Ascending aorta (tissue), 2 donors: ENCODE data around the gene SPECC1L. TPM values are rescaled to one million over a fixed set of nuclear protein-coding genes. Genes with fewer than 3 reads are reported as not detected.

Experiments
- DNase-seq, 2 donors: peaks; one replicate each; pipeline ENCODE4 v3.0.0-alpha.2; 2019; ENCODE audit warnings: low spot score in 2 of 2
- H3K27ac ChIP-seq, 2 donors: fragments of 200-600 bp; sonication (generic); one replicate each; pipeline ENCODE4 v1.5.1; 2016 to 2017; ENCODE audit warnings: mild to moderate bottlenecking in 1 of 2
- H3K27me3 ChIP-seq: fragments of 200-600 bp; sonication (generic); one replicate; pipeline ENCODE4 v1.5.1; 2017
- H3K36me3 ChIP-seq, 2 donors: fragments of 200-600 bp; sonication (generic); one replicate each; pipeline ENCODE4 v1.5.1; 2016
- H3K4me1 ChIP-seq, 2 donors: fragments of 200-600 bp; sonication (generic); one replicate each; pipeline ENCODE4 v1.5.1; 2016 to 2017; ENCODE audit warnings: mild to moderate bottlenecking in 1 of 2
- H3K4me3 ChIP-seq, 2 donors: fragments of 200-600 bp; sonication (generic); one replicate each; pipeline ENCODE4 v1.5.1; 2016 to 2017; ENCODE audit warnings: mild to moderate bottlenecking in 1 of 2
- H3K9me3 ChIP-seq, 2 donors: fragments of 200-600 bp; sonication (generic); one replicate each; pipeline ENCODE4 v1.5.1; 2016
- CTCF ChIP-seq, 3 experiments: fragments of 200-600 bp in 2 of 3; fragments of 450-650 bp in 1 of 3; sonication (generic) in 2 of 3; IDR thresholded peaks; one replicate each; pipeline ENCODE4 v1.5.1; 2016 to 2019; ENCODE audit warnings: antibody characterized with exemption in 3 of 3, mild to moderate bottlenecking in 1 of 3, moderate library complexity in 1 of 3
- intact Hi-C: fragments of 100-400 bp; cut with DNase I; formaldehyde crosslinking; loops from one replicate; pipeline ENCODE4 v1.15.1; 2023
- total RNA-seq: library from RNA; depleted of rRNA; stranded (reverse); fragments of >200 nt; gene quantifications from one replicate; pipeline ENCODE4 v1.1.0, GENCODE V29; 2016

SPECC1L gene
- total RNA-seq, 1 donor from 2014 or later = 66.9 TPM

GRCh38 chr22:24450610-24451009 is 180.0 kb downstream of the SPECC1L start:
- no peak overlapping the region for H3K4me3 ChIP-seq
- intact Hi-C loops = no loop called here
- no peak overlapping the region for H3K27ac ChIP-seq
- TF ChIP-seq CTCF (IDR thresholded peaks at IDR 0.05) = no peak
- H3K27me3 ChIP-seq = no peaks in the 10 kb centered on the region
- H3K36me3 ChIP-seq = no peaks in the 10 kb centered on the region
- no peak for DNase-seq
- H3K9me3 ChIP-seq = no peaks in the 10 kb centered on the region
- H3K4me1 ChIP-seq = no peaks in the 10 kb centered on the region

GRCh38 chr22:24451162-24451561 is 180.5 kb downstream of the SPECC1L start:
- no peaks in the 10 kb centered on the region for H3K27me3 ChIP-seq
- intact Hi-C loops = no loop called here
- TF ChIP-seq CTCF (IDR thresholded peaks at IDR 0.05) = no peak
- no peak overlapping the region for H3K27ac ChIP-seq
- H3K4me3 ChIP-seq = no peak overlapping the region
- H3K36me3 ChIP-seq = no peaks in the 10 kb centered on the region
- H3K4me1 ChIP-seq = no peaks in the 10 kb centered on the region
- no peaks in the 10 kb centered on the region for H3K9me3 ChIP-seq
- DNase-seq = no peak

DNA sequence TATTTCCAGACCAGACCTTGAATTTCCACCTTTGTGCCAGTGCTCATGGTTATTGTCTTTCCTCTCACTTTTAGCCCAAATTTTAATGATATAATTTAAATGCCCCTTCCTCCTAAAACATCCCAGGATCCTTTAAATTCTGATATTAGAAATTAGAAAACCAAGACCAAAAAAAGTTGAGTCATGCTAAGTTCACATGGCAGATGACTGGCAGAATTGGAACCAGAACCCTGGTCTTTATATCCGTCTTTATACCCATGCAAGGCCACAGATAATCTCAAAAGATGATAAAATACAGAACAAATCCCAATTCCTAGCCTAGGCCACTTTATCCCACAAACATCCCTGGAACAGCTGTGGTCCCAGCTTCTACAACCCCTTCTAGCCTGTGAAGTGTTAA is 183.2 kb downstream of the SPECC1L start:
- Histone ChIP-seq H3K36me3 (no peaks in the 10 kb centered on the region), H3K27me3 (no peaks in the 10 kb centered on the region), H3K9me3 (no peaks in the 10 kb centered on the region), H3K4me3 (no peak overlapping the region), H3K27ac (no peak overlapping the region), H3K4me1 (no peaks in the 10 kb centered on the region)
- TF ChIP-seq CTCF (IDR thresholded peaks at IDR 0.05) = no peak
- intact Hi-C loops = no loop called here
- DNase-seq = no peak

DNA sequence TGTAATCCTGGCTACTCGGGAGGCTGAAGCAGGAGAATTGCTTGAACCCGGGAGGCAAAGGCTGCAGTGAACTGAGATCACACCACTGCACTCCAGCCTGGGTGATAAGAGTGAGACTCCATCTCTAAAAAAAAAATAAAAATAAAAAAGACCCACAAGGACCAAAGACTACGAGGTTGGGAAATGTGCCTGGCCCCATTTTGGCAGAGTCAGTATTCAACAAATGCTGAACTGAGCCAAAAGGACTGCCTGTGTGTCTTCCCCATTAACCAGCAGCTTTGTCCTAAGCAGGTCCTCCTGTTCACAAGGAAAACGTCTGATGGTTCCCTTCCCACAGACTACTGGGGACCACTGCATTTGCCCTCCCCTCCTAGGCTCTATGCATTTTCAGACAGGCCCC is 184.4 kb downstream of the SPECC1L start:
- H3K4me3 ChIP-seq = no peak overlapping the region
- DNase-seq = no peak
- H3K4me1 ChIP-seq = no peaks in the 10 kb centered on the region
- no peaks in the 10 kb centered on the region for H3K9me3 ChIP-seq
- no peak for TF ChIP-seq CTCF (IDR thresholded peaks at IDR 0.05)
- no peak overlapping the region for H3K27ac ChIP-seq
- intact Hi-C loops = no loop called here
- no peaks in the 10 kb centered on the region for H3K36me3 ChIP-seq
- no peaks in the 10 kb centered on the region for H3K27me3 ChIP-seq

- no peak for DNase-seq
- no peaks in the 10 kb centered on the region for H3K27me3 ChIP-seq
- no peak overlapping the region for H3K4me3 ChIP-seq
- TF ChIP-seq CTCF (IDR thresholded peaks at IDR 0.05) = no peak
- H3K9me3 ChIP-seq = no peaks in the 10 kb centered on the region
- no peaks in the 10 kb centered on the region for H3K36me3 ChIP-seq
- intact Hi-C loops = no loop called here
- no peaks in the 10 kb centered on the region for H3K4me1 ChIP-seq
- H3K27ac ChIP-seq = no peak overlapping the region
Observed at GRCh38 chr22:24455751-24456426, 185.3 kb downstream of the SPECC1L start.
